Astrocyte of the spinal cord (primary cell): ENCODE results near the gene CTTN.
A peak's percentile ranks its signal among the peaks of the same experiment; 100 is the strongest.

Source experiments
- DNase-seq: peaks from one replicate; pipeline ENCODE4 v3.0.0; 2011; ENCODE audit warnings: low read depth, low spot score
- H3K4me3 ChIP-seq: 2 replicates; pipeline ENCODE4 v1.5.1; 2011; ENCODE audit warnings: low read depth, mild to moderate bottlenecking, low read length, moderate library complexity
- CTCF ChIP-seq: IDR thresholded peaks from 2 replicates; pipeline ENCODE4 v1.5.1; 2012; ENCODE audit warnings: low read depth, mild to moderate bottlenecking, low read length, inconsistent platforms
- in situ Hi-C: cut with HindIII; loops from 2 replicates; pipeline ENCODE4 v1.10.0; 2017; ENCODE audit warnings: low sequenced_read_pairs

The CTTN gene

GRCh38 chr11:70397983-70398833, at the start of gene CTTN:
TSS of gene CTTN (plus strand) at chr11:70398529. CDS start at chr11:70407298, 8,769 bp downstream.
- no peak for TF ChIP-seq CTCF
- peak; percentile 88 for DNase-seq
- H3K4me3 ChIP-seq: peak within 1 kb of the TSS; percentile 86
- in situ Hi-C loops: no loop called here

GRCh38 chr11:70348608-70349007, 49.7 kb upstream of the CTTN start:
- no peak for DNase-seq
- H3K4me3 ChIP-seq: no peak overlapping the region
- no peak for TF ChIP-seq CTCF
- in situ Hi-C loops: no loop called here

- no peak overlapping the region for H3K4me3 ChIP-seq
- no peak for TF ChIP-seq CTCF
- DNase-seq: no peak
- in situ Hi-C loops: no loop called here
These were observed 46.7 kb upstream of the CTTN start for GRCh38 chr11:70351646-70352045.

- in situ Hi-C loops: no loop called here
- no peak overlapping the region for H3K4me3 ChIP-seq
- no peak for DNase-seq
- TF ChIP-seq CTCF: no peak
These were observed 46.2 kb upstream of the CTTN start for GRCh38 chr11:70352100-70352499.

GRCh38 chr11:70352601-70353000, 45.7 kb upstream of the CTTN start:
- no peak overlapping the region for H3K4me3 ChIP-seq
- no peak for DNase-seq
- no peak for TF ChIP-seq CTCF
- in situ Hi-C loops: no loop called here

- DNase-seq: no peak
- H3K4me3 ChIP-seq: no peak overlapping the region
- no peak for TF ChIP-seq CTCF
- in situ Hi-C loops: no loop called here
These were observed 45.0 kb upstream of the CTTN start for GRCh38 chr11:70353329-70353728.
